HepG2 (cell line): ENCODE measurements around the gene CMYA5. TPM values are rescaled to one million over a fixed set of nuclear protein-coding genes. Genes with fewer than 3 reads are reported as not detected.

ENCODE experiments used
- ATAC-seq: fragments of 200-7000 bp; cut with Tn5 transposase; 3 replicates; pipeline ENCODE4 v1.9.1; 2020; ENCODE audit warnings: mild to moderate bottlenecking, moderate library complexity
- BruUV-seq: library from RNA; stranded (reverse); fragments of 400-500 nt; replicated peaks from 2 replicates; lab custom pipeline; 2021; lab: Mats Ljungman, UMichigan
- CTCF ChIA-PET: fragments of 300-600 bp; formaldehyde crosslinking; extraction: SDS; loops from one replicate; lab custom pipeline; 2021; ENCODE audit warnings: low total read pairs, inconsistent platforms, low intra/inter-chr PET ratio; lab: Yijun Ruan, JAX
- POLR2A ChIA-PET: fragments of 350-600 bp; sonication (Branson Sonifier 250); formaldehyde crosslinking; loops from one replicate; lab custom pipeline; 2020; ENCODE audit warnings: antibody characterized with exemption, inconsistent platforms; lab: Yijun Ruan, JAX
- DNase-seq: peaks from one replicate; pipeline ENCODE4 v3.0.0-alpha.2; 2015; ENCODE audit warnings: low spot score
- FAIRE-seq: peaks from 3 replicates; lab custom pipeline; 2011; peaks lifted over from hg19 to GRCh38; lab: Jason Lieb, UNC
- H2AFZ ChIP-seq: one replicate; pipeline ENCODE4 v1.6.1; 2011; ENCODE audit warnings: low read length, inconsistent platforms
- H3K27ac ChIP-seq: fragments of 300-600 bp; 3 replicates; pipeline ENCODE4 v1.8.0; 2011; ENCODE audit warnings: mixed run types, mild to moderate bottlenecking, mixed read lengths, low read length, inconsistent platforms; ENCODE audit not compliant: insufficient read depth; ENCODE audit errors: extremely low read length
- H3K27me3 ChIP-seq, 2 experiments: fragments of 200-600 bp in 1 of 2; 2 replicates in 1 of 2; 3 replicates in 1 of 2; pipeline versions ENCODE4 v1.6.0 to v1.8.0; 2011; ENCODE audit warnings: low read length in 2 of 2, mild to moderate bottlenecking in 2 of 2, moderate library complexity in 2 of 2, inconsistent platforms in 1 of 2; ENCODE audit not compliant: insufficient read depth in 2 of 2, control insufficient read depth in 1 of 2
- H3K36me3 ChIP-seq, 2 experiments: fragments of 200-600 bp in 1 of 2; replicated peaks in 1 of 2; 2 replicates in 1 of 2; 3 replicates in 1 of 2; pipeline versions ENCODE4 v1.5.1 to v1.8.0; 2011; ENCODE audit warnings: low read length in 2 of 2, inconsistent platforms in 1 of 2; ENCODE audit not compliant: insufficient read depth in 2 of 2, control insufficient read depth in 1 of 2
- H3K4me1 ChIP-seq: 2 replicates; pipeline ENCODE4 v1.5.1; 2012; ENCODE audit warnings: low read length, inconsistent platforms; ENCODE audit not compliant: insufficient read depth
- H3K4me2 ChIP-seq: 2 replicates; pipeline ENCODE4 v1.6.0; 2011; ENCODE audit warnings: low read depth, low read length, inconsistent platforms
- H3K4me3 ChIP-seq, 3 experiments: fragments of 200-600 bp in 1 of 3; sonication (generic), shearing (Covaris generic) in 1 of 3; replicated peaks in 1 of 3; 2 replicates each; pipeline ENCODE4 v1.5.1; 2011 to 2016; ENCODE audit warnings: low read length in 3 of 3, inconsistent platforms in 2 of 3, low read depth in 2 of 3, mild to moderate bottlenecking in 2 of 3, control low read depth in 1 of 3, mixed read lengths in 1 of 3; ENCODE audit not compliant: insufficient read depth in 1 of 3
- H3K79me2 ChIP-seq: one replicate; pipeline ENCODE4 v1.6.1; 2011; ENCODE audit warnings: low read length, inconsistent platforms; ENCODE audit not compliant: insufficient read depth
- H3K9ac ChIP-seq: 2 replicates; pipeline ENCODE4 v1.6.0; 2011; ENCODE audit warnings: mild to moderate bottlenecking, low read depth, low read length, inconsistent platforms; ENCODE audit not compliant: insufficient read depth
- H3K9me3 ChIP-seq: 2 replicates; pipeline ENCODE4 v1.5.1; 2012; ENCODE audit warnings: mild to moderate bottlenecking, low read length
- H4K20me1 ChIP-seq: 2 replicates; pipeline ENCODE4 v1.6.0; 2011; ENCODE audit warnings: inconsistent platforms, mild to moderate bottlenecking, low read length, moderate library complexity; ENCODE audit not compliant: insufficient read depth
- CHD4 ChIP-seq: fragments of 200-600 bp; sonication (generic); IDR thresholded peaks from 2 replicates; pipeline ENCODE4 v1.7.0; 2017; ENCODE audit warnings: mild to moderate bottlenecking, low read length, borderline replicate concordance
- MTA3 ChIP-seq: sonication (generic); formaldehyde crosslinking; IDR thresholded peaks from 2 replicates; pipeline ENCODE4 v1.4.0; 2020; ENCODE audit warnings: missing genetic modification reagents
- STAG1 ChIP-seq: sonication (generic); formaldehyde crosslinking; IDR thresholded peaks from 2 replicates; pipeline ENCODE4 v1.4.0; 2020; ENCODE audit warnings: missing genetic modification reagents
- TRIM22 ChIP-seq: fragments of 450-650 bp; IDR thresholded peaks from 2 replicates; pipeline ENCODE4 v1.6.1; 2017
- ZNF326 ChIP-seq: sonication (generic); formaldehyde crosslinking; IDR thresholded peaks from 2 replicates; pipeline ENCODE4 v1.4.0; 2020; ENCODE audit warnings: missing genetic modification reagents, borderline replicate concordance
- ZNF335 ChIP-seq: sonication (generic); formaldehyde crosslinking; IDR thresholded peaks from 2 replicates; pipeline ENCODE4 v1.4.0; 2020; ENCODE audit warnings: missing genetic modification reagents
- WGBS: methylation state at CpG from one replicate; pipeline ENCODE4 v1.1.6; 2017; ENCODE audit warnings: low lambda C conversion rate; 5-methylcytosine and 5-hydroxymethylcytosine counted together
- in situ Hi-C: cut with HindIII; loops from 2 replicates; pipeline ENCODE4 v1.10.0; 2017; ENCODE audit warnings: low pct_unique_long_range_greater_than_20kb; ENCODE audit not compliant: extremely low pct_ligation_motif_present
- intact Hi-C: fragments of 100-400 bp; cut with micrococcal nuclease; formaldehyde crosslinking; loops from one replicate; pipeline ENCODE4 v1.10.0; 2022; ENCODE audit not compliant: unreplicated experiment
- polyA plus RNA-seq, 8 experiments: library from polyadenylated mRNA; depleted of rRNA in 3 of 8; stranded (reverse) in 7 of 8; unstranded in 1 of 8; fragments of >200 nt; fragmentation: Illumina TruSeq in 4 of 8; extraction: Trizol in 4 of 8; gene quantifications; 2 replicates each; pipeline versions ENCODE4 v1.2.1 to v1.2.3, GENCODE V29; 2011 to 2016; ENCODE audit warnings: low read depth in 4 of 8, missing spikeins in 1 of 8, mixed read lengths in 1 of 8; ENCODE audit not compliant: insufficient read depth in 1 of 8
- total RNA-seq, 5 experiments: library from RNA; depleted of rRNA; stranded (reverse); fragments of >200 nt; fragmentation: Illumina TruSeq; extraction: Trizol; gene quantifications; 2 replicates each; pipeline ENCODE4 v1.2.3, GENCODE V29; 2016; ENCODE audit warnings: low read depth in 1 of 5
- TF ChIP-seq, protein P1 (sequence below): IDR thresholded peaks from 2 replicates; pipeline ENCODE4 v1.6.1; 2016; ENCODE audit warnings: missing compliant biosample characterization, missing genetic modification reagents, borderline replicate concordance
- TF ChIP-seq, protein P2 (sequence below): sonication (generic); formaldehyde crosslinking; IDR thresholded peaks from 2 replicates; pipeline ENCODE4 v1.5.1; 2020; ENCODE audit warnings: mild to moderate bottlenecking, missing genetic modification reagents, moderate library complexity

CMYA5 gene
- total and polyA plus RNA-seq, 2 of the 13 experiments (the other 11 are each of a cell fraction or from before 2014, with no cell fraction given): 0.13 to 0.51 TPM

DNA sequence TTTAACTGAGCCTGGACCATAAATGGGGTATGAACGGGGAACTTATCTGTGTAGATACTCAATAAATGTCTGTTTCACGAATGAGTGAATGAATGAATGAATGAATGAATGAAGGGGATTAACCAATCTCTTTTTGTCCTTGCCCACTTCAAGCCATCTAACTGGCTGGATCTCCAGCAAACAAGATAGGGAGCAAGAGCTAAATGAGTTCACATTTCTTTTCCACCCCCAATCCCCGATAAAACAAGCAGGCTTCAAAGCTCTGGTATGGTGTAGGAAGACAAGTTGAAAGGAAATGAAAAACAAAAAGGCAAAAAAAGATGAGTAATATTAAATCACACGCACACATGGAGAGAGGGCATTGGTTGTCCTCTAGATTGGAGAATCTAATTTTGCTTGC lies 84.0 kb downstream of the CMYA5 start:
- no peak overlapping the region for H2AFZ ChIP-seq
- H3K9ac ChIP-seq: no peak overlapping the region
- H3K36me3 ChIP-seq: no peaks in the 10 kb centered on the region
- DNase-seq: no peak
- TF ChIP-seq TRIM22: no peak
- TF ChIP-seq MTA3 (CRISPR knock-in tag): no peak
- no peak for TF ChIP-seq CHD4
- TF ChIP-seq, all 625 proteins: peak for 0
- no peaks in the 10 kb centered on the region for H3K27me3 ChIP-seq
- FAIRE-seq: no peak
- BruUV-seq: no TSS peak
- peaks cover 22% of the 10 kb centered on the region for H3K4me1 ChIP-seq
- no peak overlapping the region for H3K4me2 ChIP-seq
- no peak overlapping the region for H3K4me3 ChIP-seq
- in situ Hi-C loops: no loop called here
- ChIA-PET CTCF (interaction anchor here (4.7 kb wide), 1 partner anchor 70 kb away, joined by 30 read pairs; no protein-coding TSS in a partner anchor), POLR2A (no interaction called here)
- H3K9me3 ChIP-seq: no peaks in the 10 kb centered on the region
- no peaks in the 10 kb centered on the region for H4K20me1 ChIP-seq
- H3K79me2 ChIP-seq: no peaks in the 10 kb centered on the region
- no peak overlapping the region for H3K27ac ChIP-seq
- WGBS: 81% methylated on average over 4 of the region's 4 CpGs
- no peak for ATAC-seq
- intact Hi-C loops: loop anchor here (5.0 kb wide), 1 partner anchor 71 kb away; no protein-coding TSS in a partner anchor

- no peaks in the 10 kb centered on the region for H4K20me1 ChIP-seq
- H3K4me3 ChIP-seq: no peak overlapping the region
- ChIA-PET CTCF (interaction anchor here (0.9 to 4.7 kb wide), 2 partner anchors 71 to 753 kb away, joined by 3 to 30 read pairs; no protein-coding TSS in a partner anchor), POLR2A (interaction anchor here (0.6 to 1.3 kb wide), 3 partner anchors 15 to 625 kb away, joined by 3 to 5 read pairs (median 4); no protein-coding TSS in a partner anchor)
- intact Hi-C loops: loop anchor here (5.0 kb wide), 1 partner anchor 72 kb away; no protein-coding TSS in a partner anchor
- peak; percentile 79 for DNase-seq
- no peaks in the 10 kb centered on the region for H3K79me2 ChIP-seq
- 64% methylated on average over 12 of the region's 13 CpGs for WGBS
- H2AFZ ChIP-seq: no peak overlapping the region
- peak; percentile 100 for ATAC-seq
- H3K9ac ChIP-seq: no peak overlapping the region
- in situ Hi-C loops: no loop called here
- peaks cover 22% of the 10 kb centered on the region for H3K4me1 ChIP-seq
- BruUV-seq: no TSS peak
- H3K9me3 ChIP-seq: no peaks in the 10 kb centered on the region
- no peaks in the 10 kb centered on the region for H3K27me3 ChIP-seq
- no peak overlapping the region for H3K27ac ChIP-seq
- peak; percentile 71 for FAIRE-seq
- peak overlapping the region; percentile 42 for H3K4me2 ChIP-seq
- H3K36me3 ChIP-seq: no peaks in the 10 kb centered on the region
- TF ChIP-seq, protein P1, sequence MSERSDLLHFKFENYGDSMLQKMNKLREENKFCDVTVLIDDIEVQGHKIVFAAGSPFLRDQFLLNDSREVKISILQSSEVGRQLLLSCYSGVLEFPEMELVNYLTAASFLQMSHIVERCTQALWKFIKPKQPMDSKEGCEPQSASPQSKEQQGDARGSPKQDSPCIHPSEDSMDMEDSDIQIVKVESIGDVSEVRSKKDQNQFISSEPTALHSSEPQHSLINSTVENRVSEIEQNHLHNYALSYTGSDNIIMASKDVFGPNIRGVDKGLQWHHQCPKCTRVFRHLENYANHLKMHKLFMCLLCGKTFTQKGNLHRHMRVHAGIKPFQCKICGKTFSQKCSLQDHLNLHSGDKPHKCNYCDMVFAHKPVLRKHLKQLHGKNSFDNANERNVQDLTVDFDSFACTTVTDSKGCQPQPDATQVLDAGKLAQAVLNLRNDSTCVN (CRISPR knock-in tag): no peak
- TF ChIP-seq STAG1 (CRISPR knock-in tag) (peak; percentile 93), ZNF326 (no peak), ZNF335 (CRISPR knock-in tag) (peak; percentile 44; the same call in 1 of the 2 replicates)
- TF ChIP-seq, protein P2, sequence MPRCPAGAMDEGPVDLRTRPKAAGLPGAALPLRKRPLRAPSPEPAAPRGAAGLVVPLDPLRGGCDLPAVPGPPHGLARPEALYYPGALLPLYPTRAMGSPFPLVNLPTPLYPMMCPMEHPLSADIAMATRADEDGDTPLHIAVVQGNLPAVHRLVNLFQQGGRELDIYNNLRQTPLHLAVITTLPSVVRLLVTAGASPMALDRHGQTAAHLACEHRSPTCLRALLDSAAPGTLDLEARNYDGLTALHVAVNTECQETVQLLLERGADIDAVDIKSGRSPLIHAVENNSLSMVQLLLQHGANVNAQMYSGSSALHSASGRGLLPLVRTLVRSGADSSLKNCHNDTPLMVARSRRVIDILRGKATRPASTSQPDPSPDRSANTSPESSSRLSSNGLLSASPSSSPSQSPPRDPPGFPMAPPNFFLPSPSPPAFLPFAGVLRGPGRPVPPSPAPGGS (CRISPR knock-in tag): no peak
Observed at GRCh38 chr5:79774171-79774854, 84.7 kb downstream of the CMYA5 start.
